PC-3 (cell line): ENCODE data around the gene KCNQ1.

ENCODE experiments used
- EZH2 ChIP-seq: fragments of 300-600 bp; sonication (generic); IDR thresholded peaks from one replicate; pipeline ENCODE4 v1.6.1; 2017; ENCODE audit warnings: antibody characterized with exemption, mild to moderate bottlenecking, low read length; ENCODE audit not compliant: unreplicated experiment
- EZH2phosphoT487 ChIP-seq: fragments of 300-600 bp; sonication (generic); IDR thresholded peaks from 2 replicates; pipeline ENCODE4 v1.6.1; 2018; ENCODE audit warnings: mild to moderate bottlenecking, antibody characterized with exemption, low read length, borderline replicate concordance
- TF ChIP-seq, protein P1 (sequence below): fragments of 300-600 bp; sonication (generic); conservative IDR thresholded peaks from 2 replicates; pipeline ENCODE4 v1.5.1; 2017; ENCODE audit warnings: antibody characterized with exemption, low read depth, mild to moderate bottlenecking, low read length

DNA sequence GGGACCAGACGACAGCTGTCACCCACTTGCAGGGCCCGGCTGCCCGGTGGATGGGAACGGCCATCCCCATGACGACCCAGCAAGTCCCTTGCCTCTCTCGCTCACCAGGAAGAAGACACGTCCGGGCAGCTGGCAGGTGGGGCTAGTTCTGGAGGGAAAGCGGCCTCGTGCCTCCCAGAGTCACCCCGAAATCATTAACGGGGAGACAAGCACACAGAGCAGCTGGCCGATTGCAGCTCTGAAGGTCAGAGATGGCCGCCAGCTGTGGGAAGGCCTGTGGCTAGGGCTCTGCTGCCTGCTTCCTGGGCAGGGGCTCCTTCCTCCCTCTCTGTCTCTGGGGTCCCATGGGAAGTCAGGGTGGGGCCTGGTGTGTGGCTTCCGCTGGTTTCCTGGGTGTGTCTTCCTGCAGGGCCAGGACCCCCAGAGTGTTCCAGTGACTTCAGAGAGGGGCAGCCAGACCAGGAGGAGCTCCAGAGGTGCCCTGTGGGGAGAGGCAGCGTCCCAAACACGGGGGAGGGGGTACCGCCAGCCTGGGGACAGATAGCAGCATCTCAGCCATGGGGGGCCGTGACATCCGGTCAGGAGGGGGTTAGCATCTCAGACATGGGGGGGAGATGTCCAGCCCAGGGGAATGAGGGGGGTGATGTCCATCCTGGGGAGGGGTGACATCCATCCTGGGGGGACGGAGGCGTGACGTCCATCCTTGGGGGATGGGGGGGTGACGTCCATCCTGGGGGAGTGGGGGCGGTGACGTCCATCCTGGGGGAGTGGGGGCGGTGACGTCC lies 114.9 kb downstream of the KCNQ1 start:
- TF ChIP-seq, protein P1, sequence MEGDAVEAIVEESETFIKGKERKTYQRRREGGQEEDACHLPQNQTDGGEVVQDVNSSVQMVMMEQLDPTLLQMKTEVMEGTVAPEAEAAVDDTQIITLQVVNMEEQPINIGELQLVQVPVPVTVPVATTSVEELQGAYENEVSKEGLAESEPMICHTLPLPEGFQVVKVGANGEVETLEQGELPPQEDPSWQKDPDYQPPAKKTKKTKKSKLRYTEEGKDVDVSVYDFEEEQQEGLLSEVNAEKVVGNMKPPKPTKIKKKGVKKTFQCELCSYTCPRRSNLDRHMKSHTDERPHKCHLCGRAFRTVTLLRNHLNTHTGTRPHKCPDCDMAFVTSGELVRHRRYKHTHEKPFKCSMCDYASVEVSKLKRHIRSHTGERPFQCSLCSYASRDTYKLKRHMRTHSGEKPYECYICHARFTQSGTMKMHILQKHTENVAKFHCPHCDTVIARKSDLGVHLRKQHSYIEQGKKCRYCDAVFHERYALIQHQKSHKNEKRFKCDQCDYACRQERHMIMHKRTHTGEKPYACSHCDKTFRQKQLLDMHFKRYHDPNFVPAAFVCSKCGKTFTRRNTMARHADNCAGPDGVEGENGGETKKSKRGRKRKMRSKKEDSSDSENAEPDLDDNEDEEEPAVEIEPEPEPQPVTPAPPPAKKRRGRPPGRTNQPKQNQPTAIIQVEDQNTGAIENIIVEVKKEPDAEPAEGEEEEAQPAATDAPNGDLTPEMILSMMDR, result no peak
- no peak for TF ChIP-seq EZH2
- no peak for TF ChIP-seq EZH2phosphoT487
